Amniotic stem cell (primary cell): ENCODE data around the gene TUBD1.
"Not testable (repeated sequence)": the region's sequence is repeated elsewhere in the genome, so short reads cannot be mapped to it uniquely, and the experiment has no call there.

Experiments
- DNase-seq: peaks from one replicate; lab custom pipeline; 2025; lab: John Stamatoyannopoulos, UW

The TUBD1 gene

GRCh38 chr17:59892924-59893675 is at the start of gene TUBD1, which contains the start of gene RPS6KB1:
TUBD1 (minus strand) TSS chr17:59892943; CDS start chr17:59891002, 1,941 bp downstream.
RPS6KB1 (plus strand) TSS chr17:59893121; CDS start chr17:59893185, 64 bp downstream.
- peak; percentile 98 for DNase-seq

- DNase-seq, result no peak
Measured at GRCh38 chr17:59941131-59941530, 48.4 kb upstream of the TUBD1 start.

GRCh38 chr17:59940697-59941096 is 48.0 kb upstream of the TUBD1 start:
- not testable (repeated sequence) for DNase-seq

GRCh38 chr17:59933317-59933716 is 40.6 kb upstream of the TUBD1 start:
- DNase-seq, result not testable (repeated sequence)

- not testable (repeated sequence) for DNase-seq
Measured at GRCh38 chr17:59930768-59931167, 38.0 kb upstream of the TUBD1 start.

- not testable (repeated sequence) for DNase-seq
Measured at GRCh38 chr17:59930121-59930520, 37.4 kb upstream of the TUBD1 start.

- DNase-seq, result not testable (repeated sequence)
Measured at GRCh38 chr17:59920637-59921036, 27.9 kb upstream of the TUBD1 start.

GRCh38 chr17:59916446-59916845 is 23.7 kb upstream of the TUBD1 start:
- DNase-seq, result no peak

GRCh38 chr17:59914274-59914854 is 21.6 kb upstream of the TUBD1 start:
- DNase-seq, result peak; percentile 24

GRCh38 chr17:59907467-59907866 is 14.7 kb upstream of the TUBD1 start:
- no peak for DNase-seq

GRCh38 chr17:59903455-59903854 is 10.7 kb upstream of the TUBD1 start:
- DNase-seq, result no peak

GRCh38 chr17:59901604-59902003 is 8.9 kb upstream of the TUBD1 start:
- DNase-seq, result no peak

- peak; percentile 5 for DNase-seq
Measured at GRCh38 chr17:59899099-59899498, 6.4 kb upstream of the TUBD1 start.

GRCh38 chr17:59897090-59897489 is 4.3 kb upstream of the TUBD1 start:
- no peak for DNase-seq

- peak; percentile 4 for DNase-seq
Measured at GRCh38 chr17:59893676-59894100, 945 bp upstream of the TUBD1 start.

- no peak for DNase-seq
Measured at GRCh38 chr17:59892251-59892923, 356 bp downstream of the TUBD1 start.

GRCh38 chr17:59890720-59891119 is 2.0 kb downstream of the TUBD1 start:
- no peak for DNase-seq

GRCh38 chr17:59888145-59888750 is 4.5 kb downstream of the TUBD1 start:
- no peak for DNase-seq

- no peak for DNase-seq
Measured at GRCh38 chr17:59884861-59885260, 7.9 kb downstream of the TUBD1 start.

GRCh38 chr17:59878624-59879023 is 14.1 kb downstream of the TUBD1 start:
- DNase-seq, result no peak

- no peak for DNase-seq
Measured at GRCh38 chr17:59877965-59878364, 14.8 kb downstream of the TUBD1 start.

GRCh38 chr17:59876107-59876506 is 16.6 kb downstream of the TUBD1 start:
- DNase-seq, result no peak
